Lower lobe of right lung (tissue), 2 donors: ENCODE data around the gene MED12L. TPM values are rescaled to one million over a fixed set of nuclear protein-coding genes. Genes with fewer than 3 reads are reported as not detected.

ENCODE experiments used
- ATAC-seq, 2 donors: fragments of 200-7000 bp; cut with Tn5 transposase; one replicate each; pipeline ENCODE4 v1.9.1; 2020 to 2022; ENCODE audit warnings: mild to moderate bottlenecking in 2 of 2, moderate library complexity in 2 of 2
- DNase-seq: peaks from one replicate; pipeline ENCODE4 v3.0.0-alpha.2; 2020
- H3K27ac ChIP-seq: fragments of 200-600 bp; one replicate; pipeline ENCODE4 v1.8.0; 2022
- H3K27me3 ChIP-seq: fragments of 200-600 bp; one replicate; pipeline ENCODE4 v1.8.0; 2022; ENCODE audit warnings: low read depth
- H3K36me3 ChIP-seq: fragments of 200-600 bp; one replicate; pipeline ENCODE4 v1.8.0; 2022; ENCODE audit warnings: mild to moderate bottlenecking
- H3K4me1 ChIP-seq: fragments of 200-600 bp; one replicate; pipeline ENCODE4 v1.8.0; 2022
- H3K4me3 ChIP-seq: fragments of 200-600 bp; one replicate; pipeline ENCODE4 v1.8.0; 2022; ENCODE audit warnings: mild to moderate bottlenecking
- H3K9me3 ChIP-seq: fragments of 200-600 bp; one replicate; pipeline ENCODE4 v1.8.0; 2022
- CTCF ChIP-seq: fragments of 200-600 bp; IDR thresholded peaks from one replicate; pipeline ENCODE4 v1.8.0; 2022; ENCODE audit warnings: antibody characterized with exemption, mild to moderate bottlenecking
- intact Hi-C: fragments of 100-400 bp; cut with DNase I; formaldehyde crosslinking; loops from one replicate; pipeline ENCODE4 v1.11.0; 2022
- total RNA-seq: library from RNA; stranded (reverse); fragmentation: NEBNext Ultra II Directional; extraction: Animal tissue kit (Norgen Biotek cat#: 25700); gene quantifications from one replicate; pipeline ENCODE4 v1.2.1, GENCODE V29; 2021
- donor health status: DM: no; HTN: yes; CAD: no; lungs with severe emphysema.

Gene MED12L
- total RNA-seq, 1 donor from 2014 or later, result 0.44 TPM

GRCh38 chr3:151460774-151461450, 375.4 kb downstream of the MED12L start, which contains the start of gene IGSF10:
Gene IGSF10, minus strand, starts transcription at chr3:151461061. Its CDS starts 2,352 bp downstream, at chr3:151458709.
- Histone ChIP-seq H3K4me1 (no peaks in the 10 kb centered on the region), H3K27ac (peak within 1 kb of the TSS; percentile 62), H3K36me3 (no peaks in the 10 kb centered on the region), H3K4me3 (peak within 1 kb of the TSS; percentile 55), H3K9me3 (no peaks in the 10 kb centered on the region), H3K27me3 (no peaks in the 10 kb centered on the region)
- intact Hi-C loops, result loop anchor here (10.0 kb wide), 1 partner anchor 374 kb away; no protein-coding TSS in a partner anchor
- TF ChIP-seq CTCF, result no peak
- DNase-seq (peak; percentile 57), ATAC-seq (peak; percentile 78 to 80)

- H3K9me3 ChIP-seq, result no peaks in the 10 kb centered on the region
- no peak for TF ChIP-seq CTCF
Measured at GRCh38 chr3:151462278-151462780, 376.9 kb downstream of the MED12L start.

GRCh38 chr3:151462991-151463390, 377.5 kb downstream of the MED12L start:
- no peak overlapping the region for H3K4me3 ChIP-seq
- H3K27ac ChIP-seq, result no peak overlapping the region
- TF ChIP-seq CTCF, result no peak
- H3K4me1 ChIP-seq, result no peaks in the 10 kb centered on the region
- no peaks in the 10 kb centered on the region for H3K27me3 ChIP-seq
- no peak for ATAC-seq
- no peaks in the 10 kb centered on the region for H3K36me3 ChIP-seq
- intact Hi-C loops, result loop anchor here (10.0 kb wide), 1 partner anchor 372 kb away; no protein-coding TSS in a partner anchor
- no peak for DNase-seq
- no peaks in the 10 kb centered on the region for H3K9me3 ChIP-seq

More at GRCh38 chr3:151462278-151462780, 376.9 kb downstream of the MED12L start:
- DNase-seq (no peak), ATAC-seq (no peak)
- H3K4me1 ChIP-seq, result no peaks in the 10 kb centered on the region
- H3K27ac ChIP-seq, result no peak overlapping the region
- H3K36me3 ChIP-seq, result no peaks in the 10 kb centered on the region
- intact Hi-C loops, result loop anchor here (10.0 kb wide), 1 partner anchor 372 kb away; no protein-coding TSS in a partner anchor
- H3K4me3 ChIP-seq, result no peak overlapping the region
- H3K27me3 ChIP-seq, result no peaks in the 10 kb centered on the region

- Histone ChIP-seq H3K4me3 (no peak overlapping the region), H3K27ac (no peak overlapping the region), H3K36me3 (no peaks in the 10 kb centered on the region), H3K4me1 (no peaks in the 10 kb centered on the region), H3K27me3 (no peaks in the 10 kb centered on the region), H3K9me3 (no peaks in the 10 kb centered on the region)
- DNase-seq (no peak), ATAC-seq (no peak)
- no peak for TF ChIP-seq CTCF
- intact Hi-C loops, result loop anchor here (10.0 kb wide), 1 partner anchor 368 kb away; no protein-coding TSS in a partner anchor
Measured at GRCh38 chr3:151467069-151467468, 381.6 kb downstream of the MED12L start.

GRCh38 chr3:151468284-151468917, 382.9 kb downstream of the MED12L start:
- Histone ChIP-seq H3K27ac (no peak overlapping the region), H3K36me3 (no peaks in the 10 kb centered on the region), H3K9me3 (no peaks in the 10 kb centered on the region), H3K27me3 (no peaks in the 10 kb centered on the region), H3K4me1 (no peaks in the 10 kb centered on the region), H3K4me3 (no peak overlapping the region)
- ATAC-seq (peak; percentile 83 to 87), DNase-seq (no peak)
- peak; percentile 85 for TF ChIP-seq CTCF
- intact Hi-C loops, result loop anchor here (10.0 kb wide), 1 partner anchor 366 kb away; no protein-coding TSS in a partner anchor
